Measurements from ENCODE around the gene FBXL19.

DNA sequence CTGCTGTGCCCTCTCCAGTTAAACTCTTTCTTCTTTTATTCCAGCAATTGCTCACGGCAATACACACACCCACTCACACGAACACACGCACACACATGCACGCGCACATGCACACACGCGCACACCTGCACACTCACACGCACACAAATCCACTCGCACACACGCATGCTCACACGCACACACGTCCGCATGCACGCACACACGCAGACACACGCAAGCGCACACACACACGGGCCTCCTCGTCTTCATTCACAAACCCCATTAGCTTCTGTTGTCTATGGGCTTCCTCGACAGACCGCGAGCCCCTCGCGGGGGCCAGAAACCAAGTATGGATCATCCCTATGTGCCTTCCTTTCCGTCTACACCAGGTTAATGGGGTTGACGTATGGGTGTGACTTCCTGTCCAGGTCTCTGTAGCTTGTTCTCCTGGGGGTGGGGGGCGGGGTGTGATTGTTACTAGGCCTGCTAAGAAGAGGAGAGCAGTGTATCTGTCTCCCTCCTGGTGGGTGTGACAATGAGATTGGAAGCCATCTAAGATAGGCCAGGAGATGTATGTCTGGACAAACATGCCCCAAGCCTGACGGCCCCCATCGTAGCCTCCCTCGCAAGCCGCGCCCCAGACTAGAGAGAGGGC lies 27.6 kb upstream of the FBXL19 start:
- TF ChIP-seq, protein P1, sequence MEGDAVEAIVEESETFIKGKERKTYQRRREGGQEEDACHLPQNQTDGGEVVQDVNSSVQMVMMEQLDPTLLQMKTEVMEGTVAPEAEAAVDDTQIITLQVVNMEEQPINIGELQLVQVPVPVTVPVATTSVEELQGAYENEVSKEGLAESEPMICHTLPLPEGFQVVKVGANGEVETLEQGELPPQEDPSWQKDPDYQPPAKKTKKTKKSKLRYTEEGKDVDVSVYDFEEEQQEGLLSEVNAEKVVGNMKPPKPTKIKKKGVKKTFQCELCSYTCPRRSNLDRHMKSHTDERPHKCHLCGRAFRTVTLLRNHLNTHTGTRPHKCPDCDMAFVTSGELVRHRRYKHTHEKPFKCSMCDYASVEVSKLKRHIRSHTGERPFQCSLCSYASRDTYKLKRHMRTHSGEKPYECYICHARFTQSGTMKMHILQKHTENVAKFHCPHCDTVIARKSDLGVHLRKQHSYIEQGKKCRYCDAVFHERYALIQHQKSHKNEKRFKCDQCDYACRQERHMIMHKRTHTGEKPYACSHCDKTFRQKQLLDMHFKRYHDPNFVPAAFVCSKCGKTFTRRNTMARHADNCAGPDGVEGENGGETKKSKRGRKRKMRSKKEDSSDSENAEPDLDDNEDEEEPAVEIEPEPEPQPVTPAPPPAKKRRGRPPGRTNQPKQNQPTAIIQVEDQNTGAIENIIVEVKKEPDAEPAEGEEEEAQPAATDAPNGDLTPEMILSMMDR (IDR thresholded peaks at IDR 0.05): no peak
- TF ChIP-seq, protein P2, sequence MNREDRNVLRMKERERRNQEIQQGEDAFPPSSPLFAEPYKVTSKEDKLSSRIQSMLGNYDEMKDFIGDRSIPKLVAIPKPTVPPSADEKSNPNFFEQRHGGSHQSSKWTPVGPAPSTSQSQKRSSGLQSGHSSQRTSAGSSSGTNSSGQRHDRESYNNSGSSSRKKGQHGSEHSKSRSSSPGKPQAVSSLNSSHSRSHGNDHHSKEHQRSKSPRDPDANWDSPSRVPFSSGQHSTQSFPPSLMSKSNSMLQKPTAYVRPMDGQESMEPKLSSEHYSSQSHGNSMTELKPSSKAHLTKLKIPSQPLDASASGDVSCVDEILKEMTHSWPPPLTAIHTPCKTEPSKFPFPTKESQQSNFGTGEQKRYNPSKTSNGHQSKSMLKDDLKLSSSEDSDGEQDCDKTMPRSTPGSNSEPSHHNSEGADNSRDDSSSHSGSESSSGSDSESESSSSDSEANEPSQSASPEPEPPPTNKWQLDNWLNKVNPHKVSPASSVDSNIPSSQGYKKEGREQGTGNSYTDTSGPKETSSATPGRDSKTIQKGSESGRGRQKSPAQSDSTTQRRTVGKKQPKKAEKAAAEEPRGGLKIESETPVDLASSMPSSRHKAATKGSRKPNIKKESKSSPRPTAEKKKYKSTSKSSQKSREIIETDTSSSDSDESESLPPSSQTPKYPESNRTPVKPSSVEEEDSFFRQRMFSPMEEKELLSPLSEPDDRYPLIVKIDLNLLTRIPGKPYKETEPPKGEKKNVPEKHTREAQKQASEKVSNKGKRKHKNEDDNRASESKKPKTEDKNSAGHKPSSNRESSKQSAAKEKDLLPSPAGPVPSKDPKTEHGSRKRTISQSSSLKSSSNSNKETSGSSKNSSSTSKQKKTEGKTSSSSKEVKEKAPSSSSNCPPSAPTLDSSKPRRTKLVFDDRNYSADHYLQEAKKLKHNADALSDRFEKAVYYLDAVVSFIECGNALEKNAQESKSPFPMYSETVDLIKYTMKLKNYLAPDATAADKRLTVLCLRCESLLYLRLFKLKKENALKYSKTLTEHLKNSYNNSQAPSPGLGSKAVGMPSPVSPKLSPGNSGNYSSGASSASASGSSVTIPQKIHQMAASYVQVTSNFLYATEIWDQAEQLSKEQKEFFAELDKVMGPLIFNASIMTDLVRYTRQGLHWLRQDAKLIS (CRISPR knock-in tag; IDR thresholded peaks at IDR 0.05; ENCODE audit: borderline replicate concordance): no peak
- TF ChIP-seq CREB1 (CRISPR knock-in tag; IDR thresholded peaks at IDR 0.05) (no peak), FOXP1 (CRISPR knock-in tag; IDR thresholded peaks at IDR 0.05; ENCODE audit: borderline replicate concordance) (no peak)
- TF ChIP-seq, protein P3, sequence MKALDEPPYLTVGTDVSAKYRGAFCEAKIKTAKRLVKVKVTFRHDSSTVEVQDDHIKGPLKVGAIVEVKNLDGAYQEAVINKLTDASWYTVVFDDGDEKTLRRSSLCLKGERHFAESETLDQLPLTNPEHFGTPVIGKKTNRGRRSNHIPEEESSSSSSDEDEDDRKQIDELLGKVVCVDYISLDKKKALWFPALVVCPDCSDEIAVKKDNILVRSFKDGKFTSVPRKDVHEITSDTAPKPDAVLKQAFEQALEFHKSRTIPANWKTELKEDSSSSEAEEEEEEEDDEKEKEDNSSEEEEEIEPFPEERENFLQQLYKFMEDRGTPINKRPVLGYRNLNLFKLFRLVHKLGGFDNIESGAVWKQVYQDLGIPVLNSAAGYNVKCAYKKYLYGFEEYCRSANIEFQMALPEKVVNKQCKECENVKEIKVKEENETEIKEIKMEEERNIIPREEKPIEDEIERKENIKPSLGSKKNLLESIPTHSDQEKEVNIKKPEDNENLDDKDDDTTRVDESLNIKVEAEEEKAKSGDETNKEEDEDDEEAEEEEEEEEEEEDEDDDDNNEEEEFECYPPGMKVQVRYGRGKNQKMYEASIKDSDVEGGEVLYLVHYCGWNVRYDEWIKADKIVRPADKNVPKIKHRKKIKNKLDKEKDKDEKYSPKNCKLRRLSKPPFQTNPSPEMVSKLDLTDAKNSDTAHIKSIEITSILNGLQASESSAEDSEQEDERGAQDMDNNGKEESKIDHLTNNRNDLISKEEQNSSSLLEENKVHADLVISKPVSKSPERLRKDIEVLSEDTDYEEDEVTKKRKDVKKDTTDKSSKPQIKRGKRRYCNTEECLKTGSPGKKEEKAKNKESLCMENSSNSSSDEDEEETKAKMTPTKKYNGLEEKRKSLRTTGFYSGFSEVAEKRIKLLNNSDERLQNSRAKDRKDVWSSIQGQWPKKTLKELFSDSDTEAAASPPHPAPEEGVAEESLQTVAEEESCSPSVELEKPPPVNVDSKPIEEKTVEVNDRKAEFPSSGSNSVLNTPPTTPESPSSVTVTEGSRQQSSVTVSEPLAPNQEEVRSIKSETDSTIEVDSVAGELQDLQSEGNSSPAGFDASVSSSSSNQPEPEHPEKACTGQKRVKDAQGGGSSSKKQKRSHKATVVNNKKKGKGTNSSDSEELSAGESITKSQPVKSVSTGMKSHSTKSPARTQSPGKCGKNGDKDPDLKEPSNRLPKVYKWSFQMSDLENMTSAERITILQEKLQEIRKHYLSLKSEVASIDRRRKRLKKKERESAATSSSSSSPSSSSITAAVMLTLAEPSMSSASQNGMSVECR (CRISPR knock-in tag; IDR thresholded peaks at IDR 0.05; ENCODE audit: borderline replicate concordance): no peak
- TF ChIP-seq, protein P4, sequence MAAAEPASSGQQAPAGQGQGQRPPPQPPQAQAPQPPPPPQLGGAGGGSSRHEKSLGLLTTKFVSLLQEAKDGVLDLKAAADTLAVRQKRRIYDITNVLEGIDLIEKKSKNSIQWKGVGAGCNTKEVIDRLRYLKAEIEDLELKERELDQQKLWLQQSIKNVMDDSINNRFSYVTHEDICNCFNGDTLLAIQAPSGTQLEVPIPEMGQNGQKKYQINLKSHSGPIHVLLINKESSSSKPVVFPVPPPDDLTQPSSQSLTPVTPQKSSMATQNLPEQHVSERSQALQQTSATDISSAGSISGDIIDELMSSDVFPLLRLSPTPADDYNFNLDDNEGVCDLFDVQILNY (CRISPR knock-in tag; IDR thresholded peaks at IDR 0.05): no peak

Measured in WTC11 (cell line).